GM18907 (cell line): ENCODE results near the gene PPARGC1A.

Experiments
- ATAC-seq: cut with Tn5 transposase; IDR thresholded peaks from one replicate; pipeline ENCODE4 v1.9.1; 2021; ENCODE audit warnings: mild to moderate bottlenecking, moderate library complexity; ENCODE audit not compliant: unreplicated experiment

Gene PPARGC1A

GRCh38 chr4:23911675-23912455 is 22.0 kb upstream of the PPARGC1A start:
- ATAC-seq: peak; percentile 73

- ATAC-seq: no peak
These were observed 19.8 kb upstream of the PPARGC1A start for GRCh38 chr4:23909671-23910070.

GRCh38 chr4:23906839-23907238 is 17.0 kb upstream of the PPARGC1A start:
- no peak for ATAC-seq

DNA sequence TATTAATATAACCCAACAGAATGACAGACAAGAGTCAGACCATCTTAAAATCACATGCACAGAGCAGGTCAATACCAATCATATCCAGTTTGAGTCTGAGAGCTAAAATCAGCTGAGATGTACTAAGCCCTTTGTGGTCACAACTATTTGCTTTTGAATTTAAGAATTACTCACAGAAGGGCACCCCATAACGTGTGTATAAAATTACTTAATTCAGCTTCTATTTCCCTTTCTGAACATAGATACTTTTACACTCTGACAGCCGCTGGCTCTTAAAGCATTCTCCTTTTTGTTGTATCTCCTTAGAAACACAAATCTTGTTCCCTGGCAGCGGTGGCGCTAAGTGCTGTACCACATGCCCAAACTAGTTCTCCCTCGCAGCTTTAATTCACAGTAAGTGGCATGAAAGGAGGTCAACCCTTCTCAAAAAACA is 14.8 kb upstream of the PPARGC1A start:
- no peak for ATAC-seq

GRCh38 chr4:23903859-23904438 is 14.1 kb upstream of the PPARGC1A start:
- no peak for ATAC-seq

- ATAC-seq: no peak
These were observed 12.5 kb upstream of the PPARGC1A start for GRCh38 chr4:23902222-23902804.

- no peak for ATAC-seq
These were observed 10.8 kb upstream of the PPARGC1A start for GRCh38 chr4:23900636-23901035.

DNA sequence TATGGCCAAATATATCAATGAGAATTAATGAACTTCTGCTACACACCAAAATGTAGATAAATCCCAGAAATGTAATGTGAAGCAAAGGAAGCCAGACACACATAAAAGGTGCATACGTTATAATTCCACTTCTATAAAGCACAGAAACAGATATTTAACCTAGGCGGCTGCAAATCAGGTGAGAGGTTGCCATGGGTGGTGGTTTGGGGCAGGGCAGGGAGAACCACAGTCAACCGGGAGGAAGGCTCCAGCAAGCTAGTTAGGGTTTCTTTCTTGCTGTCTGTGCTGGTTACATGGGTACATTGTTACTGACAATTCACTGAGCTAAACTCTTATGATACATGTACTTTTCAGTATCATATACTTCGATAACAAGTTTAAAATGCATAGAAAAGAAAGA is 9.7 kb upstream of the PPARGC1A start:
- no peak for ATAC-seq

- no peak for ATAC-seq
These were observed 7.8 kb upstream of the PPARGC1A start for GRCh38 chr4:23897564-23898109.

DNA sequence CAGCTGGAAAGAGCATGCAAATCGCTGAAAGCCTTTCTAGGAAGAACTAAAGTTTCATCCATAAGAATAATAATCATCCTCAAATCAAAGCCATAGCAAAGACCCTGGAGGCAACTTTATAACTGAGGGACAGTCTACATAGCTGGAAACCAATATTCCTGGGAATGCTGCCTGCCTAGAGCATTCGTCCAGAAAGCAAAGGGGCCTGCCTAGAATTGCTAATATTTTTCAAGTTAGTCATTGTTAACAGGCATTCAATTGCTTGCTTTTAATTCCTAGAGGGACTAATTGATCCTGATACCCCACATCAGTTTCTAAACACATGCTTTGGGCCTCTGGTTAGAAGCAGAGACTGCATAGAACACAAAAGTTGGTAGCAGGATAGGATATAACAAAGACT is 4.2 kb upstream of the PPARGC1A start:
- no peak for ATAC-seq

- ATAC-seq: no peak
These were observed 1.2 kb upstream of the PPARGC1A start for GRCh38 chr4:23891064-23891421.

DNA sequence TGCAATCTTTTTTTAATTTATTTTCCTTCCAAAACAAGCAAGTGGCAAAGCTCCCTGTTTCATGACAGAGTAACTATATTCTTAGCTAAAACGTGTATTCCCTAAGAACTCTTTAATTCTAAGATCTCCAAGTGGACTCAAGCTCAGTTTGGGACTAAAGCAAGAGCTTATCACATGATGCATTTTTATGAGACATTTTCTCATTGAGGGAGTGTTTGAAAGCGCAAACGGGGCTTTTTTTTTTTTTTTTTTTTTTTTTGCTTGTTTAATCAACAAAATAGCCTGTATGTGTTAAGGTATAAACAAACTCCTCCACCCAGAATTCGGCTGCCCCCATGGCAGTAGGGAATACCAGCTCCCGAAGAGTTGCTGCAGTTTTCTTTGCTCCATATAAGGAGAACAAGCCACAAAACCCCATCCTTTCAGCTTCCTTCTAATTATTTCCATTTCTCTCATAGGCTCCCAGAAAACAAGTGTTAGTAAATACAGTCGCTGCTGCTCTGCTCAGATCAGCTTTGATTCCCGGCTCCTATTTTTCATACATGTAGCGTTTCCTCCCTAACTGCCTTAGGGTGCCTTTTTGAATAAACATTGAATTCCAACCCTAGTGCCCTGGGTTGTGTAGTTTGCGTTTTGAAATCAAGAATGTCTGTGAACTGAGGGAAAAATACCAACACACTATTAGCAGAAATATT is 669 bp upstream of the PPARGC1A start:
- ATAC-seq: no peak

DNA sequence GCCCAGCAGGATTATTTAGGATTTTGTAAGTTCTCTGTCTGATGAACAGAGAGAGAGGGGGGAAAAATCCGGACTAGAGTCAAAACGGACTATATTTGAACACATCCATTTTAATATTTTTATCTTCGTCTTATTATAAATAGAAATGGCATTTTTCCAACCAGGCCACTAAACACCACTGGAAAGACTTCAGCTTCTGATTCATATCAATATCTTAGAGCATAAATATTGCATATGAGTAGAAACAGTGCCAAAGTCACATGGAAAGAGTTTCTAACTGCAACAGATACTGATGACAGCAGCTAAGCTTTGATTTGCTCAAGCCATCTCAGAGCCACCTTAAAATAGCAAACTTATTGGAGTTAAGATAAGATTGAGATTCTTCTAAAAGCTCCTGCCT is 456 bp downstream of the PPARGC1A start:
- peak; percentile 23 for ATAC-seq

GRCh38 chr4:23888421-23889319 is 1.2 kb downstream of the PPARGC1A start:
- ATAC-seq: no peak

GRCh38 chr4:23887989-23888388 is 1.9 kb downstream of the PPARGC1A start:
- ATAC-seq: no peak

DNA sequence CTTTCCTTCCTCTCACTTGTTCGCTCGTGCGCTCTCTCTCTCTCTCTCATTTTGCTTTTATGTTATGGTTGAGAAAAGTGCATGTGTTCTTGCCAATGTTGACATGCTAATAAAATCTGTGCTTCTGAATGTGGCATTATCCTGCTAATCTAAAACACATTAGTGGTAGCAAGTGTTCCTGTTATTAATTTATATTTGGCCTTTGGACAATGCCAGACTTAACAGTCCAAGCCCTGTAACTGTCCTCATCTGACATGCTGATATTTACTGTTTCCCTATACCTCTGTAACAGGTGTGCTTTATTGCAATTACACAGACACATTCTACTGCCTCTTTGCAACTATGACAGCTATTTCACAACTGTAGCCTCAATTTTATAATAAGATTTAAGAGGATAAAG is 2.7 kb downstream of the PPARGC1A start:
- no peak for ATAC-seq

DNA sequence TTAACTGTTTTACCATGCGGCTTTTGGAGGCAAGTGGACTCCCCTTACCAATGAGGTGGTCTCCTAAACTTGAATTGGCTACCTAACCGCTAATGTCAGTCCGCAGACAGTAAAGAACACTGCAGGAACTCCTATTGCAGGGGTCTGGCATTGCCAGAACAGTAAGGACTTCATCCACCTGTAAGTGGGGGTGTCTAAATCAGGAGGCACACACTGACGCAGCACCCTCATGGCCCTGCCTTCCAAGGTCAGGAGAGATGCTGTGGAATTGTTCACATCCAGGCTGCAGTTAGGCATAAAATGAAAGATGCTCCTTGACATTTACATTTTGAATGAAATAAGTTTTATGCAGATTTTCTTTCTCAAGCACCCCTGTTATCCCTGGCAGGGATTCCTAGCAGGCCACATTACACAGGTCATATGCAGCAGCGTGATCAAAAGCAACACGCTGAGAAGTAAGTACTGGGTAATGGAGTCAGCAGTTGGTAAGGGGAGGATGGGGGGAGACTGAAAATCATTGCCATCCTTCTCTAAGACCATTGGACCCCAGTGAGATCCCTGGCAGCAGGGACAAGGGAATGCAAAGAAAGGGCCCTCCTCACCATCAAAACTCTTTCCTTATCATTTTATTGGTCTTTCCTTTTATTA is 3.8 kb downstream of the PPARGC1A start:
- no peak for ATAC-seq

DNA sequence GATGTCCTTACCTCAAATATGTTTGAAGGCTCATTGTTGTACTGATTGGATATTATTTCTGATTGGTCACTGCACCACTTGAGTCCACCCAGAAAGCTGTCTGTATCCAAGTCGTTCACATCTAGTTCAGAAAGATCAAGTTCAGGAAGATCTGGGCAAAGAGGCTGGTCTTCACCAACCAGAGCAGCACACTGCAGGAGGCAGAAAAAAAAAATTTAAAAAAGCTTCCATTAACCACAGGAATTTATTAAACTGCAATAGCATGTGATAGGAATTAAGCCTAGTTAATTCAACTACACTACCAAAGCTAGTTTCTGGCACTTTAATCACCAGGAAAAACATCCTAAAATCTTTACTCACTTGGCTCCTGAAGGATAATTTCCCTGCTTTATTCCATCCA is 5.1 kb downstream of the PPARGC1A start:
- ATAC-seq: no peak

- no peak for ATAC-seq
These were observed 5.6 kb downstream of the PPARGC1A start for GRCh38 chr4:23884261-23884660.

- ATAC-seq: no peak
These were observed 6.8 kb downstream of the PPARGC1A start for GRCh38 chr4:23882976-23883531.
